ENCODE measurements around the gene FHOD1. TPM values are rescaled to one million over a fixed set of nuclear protein-coding genes. Genes with fewer than 3 reads are reported as not detected.

Gene FHOD1
- total and polyA plus RNA-seq, 2 of the 4 experiments (the other 2 are of a cell fraction) = 13.8 to 64.0 TPM

- H2BK5ac ChIP-seq (ENCODE audit: low read depth, low read length, poor library complexity, severe bottlenecking) = no peak overlapping the region
- H2BK20ac ChIP-seq (ENCODE audit: low read depth, low read length) = no peak overlapping the region
- H3K9me1 ChIP-seq (ENCODE audit: insufficient read depth, low read length) = no peaks in the 10 kb centered on the region
- no peaks in the 10 kb centered on the region for H3K27me3 ChIP-seq (ENCODE audit: control insufficient read depth, insufficient read depth, low read length)
- no peak overlapping the region for H2BK120ac ChIP-seq (ENCODE audit: low read depth, low read length)
- peaks cover 16% of the 10 kb centered on the region for H3K36me3 ChIP-seq (ENCODE audit: control insufficient read depth, insufficient read depth, low read length)
- 100% methylated on average over 3 of the region's 12 CpGs; no CpG with 5 or more reads in 1 of the 2 experiments for WGBS, 2 experiments (ENCODE audit: extremely low coverage in 2 of 2, insufficient read length in 1 of 2)
- peaks cover 2% of the 10 kb centered on the region; the same call in 1 of the 2 replicates for H3K4me1 ChIP-seq (ENCODE audit: control insufficient read depth, insufficient read depth, low read length)
- H2BK15ac ChIP-seq (ENCODE audit: low read depth, low read length) = no peak overlapping the region
- no peak overlapping the region for H2AK9ac ChIP-seq (replicated peaks; ENCODE audit: low read depth, low read length, poor library complexity)
- dilution Hi-C loops (cut with HindIII; ENCODE audit: low sequenced_read_pairs, unreplicated experiment) (no loop called here), in situ Hi-C loops (cut with MboI; ENCODE audit: low sequenced_read_pairs) (loop anchor here (10.0 kb wide), 1 partner anchor 195 kb away; no protein-coding TSS in a partner anchor), intact Hi-C loops (cut with micrococcal nuclease) (loop anchor here (1.0 to 5.0 kb wide), 4 partner anchors 79 to 207 kb away; no protein-coding TSS in a partner anchor)
- DNase-seq (no peak), ATAC-seq (ENCODE audit: low read depth) (no peak)
- H3K4me3 ChIP-seq (ENCODE audit: insufficient read depth, low read depth, low read length) = no peak overlapping the region
- H3K23ac ChIP-seq (ENCODE audit: low read depth, low read length) = no peak overlapping the region
- no peak overlapping the region for H4K5ac ChIP-seq (ENCODE audit: low read depth, low read length)
- no peak overlapping the region for H4K91ac ChIP-seq (ENCODE audit: insufficient read depth, low read depth, low read length)
- no peak for TF ChIP-seq CTCF (conservative IDR thresholded peaks at IDR 0.05; ENCODE audit: low read depth, low read length)
- TF ChIP-seq MAFK (IDR thresholded peaks at IDR 0.05; ENCODE audit: low read depth, low read length) = no peak
- TF ChIP-seq RAD21 (IDR thresholded peaks at IDR 0.05; ENCODE audit: low read length) = no peak
- TF ChIP-seq MAZ (IDR thresholded peaks at IDR 0.05; ENCODE audit: borderline replicate concordance, low read depth, low read length) = no peak
- no peak for TF ChIP-seq BHLHE40 (IDR thresholded peaks at IDR 0.05; ENCODE audit: low read depth, low read length)
- no peak for TF ChIP-seq RCOR1 (IDR thresholded peaks at IDR 0.05; ENCODE audit: insufficient replicate concordance, low read length)
- TF ChIP-seq POLR2A (IDR thresholded peaks at IDR 0.05; ENCODE audit: low read depth, low read length) = no peak
- TF ChIP-seq NFE2L2 (IDR thresholded peaks at IDR 0.05; ENCODE audit: low read depth, low read length) = no peak
- no peaks in the 10 kb centered on the region for H3K9me3 ChIP-seq (ENCODE audit: control insufficient read depth, insufficient read depth, low read length)
- ChIA-PET CTCF (interaction anchor here (1.0 to 1.8 kb wide), 3 partner anchors 55 to 188 kb away, joined by 3 to 15 read pairs (median 7); no protein-coding TSS in a partner anchor), POLR2A (ENCODE audit: unreplicated experiment) (no interaction called here)
- H3K4me2 ChIP-seq (ENCODE audit: low read depth, low read length) = no peak overlapping the region
- H4K20me1 ChIP-seq (ENCODE audit: insufficient read depth, low read length) = no peaks in the 10 kb centered on the region
- H2AK5ac ChIP-seq (ENCODE audit: low read depth, low read length) = no peak overlapping the region
- H4K8ac ChIP-seq (ENCODE audit: low read depth in 2 of 2, low read length in 2 of 2) = no peak overlapping the region
- no peak overlapping the region for H3K56ac ChIP-seq (ENCODE audit: extremely low read depth, insufficient read depth, low read length)
- no peak overlapping the region for H2AFZ ChIP-seq (replicated peaks; ENCODE audit: low read length, poor library complexity)
- no peak overlapping the region for H3K9ac ChIP-seq (ENCODE audit: low read depth, low read length)
- H3K14ac ChIP-seq (replicated peaks; ENCODE audit: low read depth, low read length) = no peak overlapping the region
- no peak overlapping the region for H3K18ac ChIP-seq (ENCODE audit: low read depth, low read length)
- no peak overlapping the region for H3K4ac ChIP-seq (ENCODE audit: low read depth, low read length)
- no TSS peak for BruUV-seq (replicated peaks)
- H3K27ac ChIP-seq (ENCODE audit: insufficient read depth, low read length) = no peak overlapping the region
- H3K79me1 ChIP-seq (ENCODE audit: low read depth in 1 of 2, low read length in 2 of 2) = no peaks in the 10 kb centered on the region
Measured at GRCh38 chr16:67259705-67260104, 12.4 kb upstream of the FHOD1 start.
